HCT116 (cell line): ENCODE measurements around the gene CDC42EP4. TPM values are rescaled to one million over a fixed set of nuclear protein-coding genes. Genes with fewer than 3 reads are reported as not detected.

Experiments
- ATAC-seq: fragments of 200-7000 bp; cut with Tn5 transposase; 2 replicates; pipeline ENCODE4 v1.9.1; 2020; ENCODE audit warnings: mild to moderate bottlenecking, moderate library complexity
- BruUV-seq: library from RNA; stranded (reverse); fragments of 400-500 nt; replicated peaks from 2 replicates; lab custom pipeline; 2021; lab: Mats Ljungman, UMichigan
- CTCF ChIA-PET: fragments of 300-600 bp; sonication (Branson Sonifier 250); formaldehyde crosslinking; loops from one replicate; lab custom pipeline; 2021; ENCODE audit warnings: antibody characterized with exemption; lab: Charles Lee
- POLR2A ChIA-PET: fragments of 300-600, 350-600 bp; sonication (Branson Sonifier 250); formaldehyde crosslinking; loops from one replicate; lab custom pipeline; 2021; ENCODE audit warnings: antibody characterized with exemption; lab: Charles Lee
- RAD21 ChIA-PET, 2 experiments: fragments of 300-600 bp; sonication (Branson Sonifier 250); formaldehyde crosslinking; loops; one replicate each; lab custom pipeline; 2023; ENCODE audit warnings: low total read pairs in 2 of 2; ENCODE audit not compliant: uncharacterized antibody in 2 of 2, unreplicated experiment in 2 of 2, low non-redundant PET in 1 of 2; lab: Charles Lee
- DNase-seq: peaks from one replicate; pipeline ENCODE4 v3.0.0-alpha.2; 2010; ENCODE audit warnings: low read depth, low spot score
- H2AFZ ChIP-seq: fragments of 200-600 bp; shearing (Covaris generic), sonication (generic); 2 replicates; pipeline ENCODE4 v1.6.1; 2017; ENCODE audit warnings: low read depth, mixed run types, mixed read lengths, antibody characterized with exemption, low read length; ENCODE audit not compliant: poor library complexity, severe bottlenecking
- H3K27ac ChIP-seq: 2 replicates; pipeline ENCODE4 v1.5.1; 2012; ENCODE audit warnings: low read depth, low read length
- H3K27me3 ChIP-seq: fragments of 200-600 bp; sonication (generic); 2 replicates; pipeline ENCODE4 v1.6.1; 2016; ENCODE audit warnings: mixed run types, low read length, mixed read lengths; ENCODE audit not compliant: insufficient read depth
- H3K36me3 ChIP-seq, 2 experiments: fragments of 200-500 bp in 1 of 2; fragments of 200-600 bp in 1 of 2; sonication (Bioruptor generic) in 1 of 2; sonication (generic) in 1 of 2; 2 replicates each; pipeline versions ENCODE4 v1.5.1 to v1.6.1; 2014 to 2016; ENCODE audit warnings: low read length in 2 of 2, inconsistent platforms in 1 of 2, mixed read lengths in 1 of 2, mixed run types in 1 of 2; ENCODE audit not compliant: insufficient read depth in 2 of 2, control insufficient read depth in 1 of 2
- H3K4me1 ChIP-seq, 2 experiments: fragments of 200-600 bp in 1 of 2; sonication (generic) in 1 of 2; 2 replicates each; pipeline versions ENCODE4 v1.5.1 to v1.6.1; 2012 to 2017; ENCODE audit warnings: low read length in 2 of 2, inconsistent platforms in 1 of 2, mild to moderate bottlenecking in 1 of 2, mixed read lengths in 1 of 2, mixed run types in 1 of 2, moderate library complexity in 1 of 2; ENCODE audit not compliant: insufficient read depth in 2 of 2, control insufficient read depth in 1 of 2
- H3K4me2 ChIP-seq: fragments of 200-600 bp; sonication (generic); 2 replicates; pipeline ENCODE4 v1.6.1; 2017; ENCODE audit warnings: mixed run types, low read length, mixed read lengths
- H3K4me3 ChIP-seq, 2 experiments: fragments of 200-600 bp in 1 of 2; sonication (generic) in 1 of 2; replicated peaks in 1 of 2; 2 replicates each; pipeline ENCODE4 v1.5.1; 2011 to 2016; ENCODE audit warnings: low read length in 2 of 2, control low read depth in 1 of 2, low read depth in 1 of 2, mild to moderate bottlenecking in 1 of 2, mixed read lengths in 1 of 2, mixed run types in 1 of 2
- H3K79me2 ChIP-seq: fragments of 200-600 bp; sonication (generic); 2 replicates; pipeline ENCODE4 v1.6.1; 2017; ENCODE audit warnings: mild to moderate bottlenecking, mixed run types, low read length, moderate library complexity, mixed read lengths; ENCODE audit not compliant: insufficient read depth
- H3K9ac ChIP-seq: fragments of 200-600 bp; sonication (generic); 2 replicates; pipeline ENCODE4 v1.6.1; 2016; ENCODE audit warnings: low read length, mixed read lengths
- H3K9me2 ChIP-seq: fragments of 200-600 bp; sonication (generic), shearing (Covaris generic); 2 replicates; pipeline ENCODE4 v1.6.1; 2017; ENCODE audit warnings: mixed run types, mild to moderate bottlenecking, moderate library complexity; ENCODE audit not compliant: insufficient read depth
- H3K9me3 ChIP-seq, 2 experiments: fragments of 200-500 bp in 1 of 2; fragments of 200-600 bp in 1 of 2; sonication (Bioruptor generic) in 1 of 2; sonication (generic) in 1 of 2; 2 replicates each; pipeline ENCODE4 v1.6.1; 2014 to 2017; ENCODE audit warnings: low read length in 2 of 2, mixed read lengths in 2 of 2, inconsistent platforms in 1 of 2, low read depth in 1 of 2, mild to moderate bottlenecking in 1 of 2, mixed run types in 1 of 2, moderate library complexity in 1 of 2; ENCODE audit not compliant: control insufficient read depth in 1 of 2, insufficient read depth in 1 of 2
- H4K20me1 ChIP-seq: fragments of 200-600 bp; sonication (generic), shearing (Covaris generic); 2 replicates; pipeline ENCODE4 v1.6.1; 2017; ENCODE audit warnings: mixed run types, mild to moderate bottlenecking, moderate library complexity; ENCODE audit not compliant: insufficient read depth
- CBX3 ChIP-seq: IDR thresholded peaks from 2 replicates; pipeline ENCODE4 v1.6.1; 2012; ENCODE audit warnings: low read depth
- CEBPB ChIP-seq: IDR thresholded peaks from 2 replicates; pipeline ENCODE4 v1.6.1; 2012; ENCODE audit warnings: low read depth
- CTCF ChIP-seq, 3 experiments: fragments of 200-600 bp in 1 of 3; sonication (generic) in 1 of 3; IDR thresholded peaks in 2 of 3; conservative IDR thresholded peaks in 1 of 3; 2 replicates each; pipeline ENCODE4 v1.5.1; 2012 to 2017; ENCODE audit warnings: low read depth in 2 of 3, low read length in 2 of 3, antibody characterized with exemption in 1 of 3, borderline replicate concordance in 1 of 3, control low read depth in 1 of 3, mild to moderate bottlenecking in 1 of 3, mixed read lengths in 1 of 3, mixed run types in 1 of 3, moderate library complexity in 1 of 3; ENCODE audit not compliant: insufficient read depth in 1 of 3
- EGR1 ChIP-seq: IDR thresholded peaks from 2 replicates; pipeline ENCODE4 v1.6.1; 2012; ENCODE audit warnings: low read depth
- ELF1 ChIP-seq: IDR thresholded peaks from 2 replicates; pipeline ENCODE4 v1.6.1; 2012; ENCODE audit warnings: low read depth, borderline replicate concordance
- EZH2 ChIP-seq: fragments of 200-600 bp; sonication (generic); IDR thresholded peaks from 2 replicates; pipeline ENCODE4 v1.6.1; 2017; ENCODE audit warnings: antibody characterized with exemption, mixed run types
- EZH2phosphoT487 ChIP-seq: fragments of 200-600 bp; IDR thresholded peaks from 2 replicates; pipeline ENCODE4 v1.6.1; 2018; ENCODE audit warnings: antibody characterized with exemption, borderline replicate concordance
- FOSL1 ChIP-seq: IDR thresholded peaks from 2 replicates; pipeline ENCODE4 v1.6.1; 2012; ENCODE audit warnings: low read depth
- MAX ChIP-seq: IDR thresholded peaks from 2 replicates; pipeline ENCODE4 v1.6.1; 2012
- POLR2A ChIP-seq: IDR thresholded peaks from 2 replicates; pipeline ENCODE4 v1.7.0; 2011; ENCODE audit warnings: borderline replicate concordance; ENCODE audit not compliant: insufficient read depth, insufficient read length; ENCODE audit errors: extremely low read depth
- POLR2AphosphoS5 ChIP-seq: IDR thresholded peaks from 2 replicates; pipeline ENCODE4 v1.6.1; 2011; ENCODE audit warnings: mild to moderate bottlenecking, low read depth, low read length, moderate library complexity
- RAD21 ChIP-seq: IDR thresholded peaks from 2 replicates; pipeline ENCODE4 v1.6.1; 2012; ENCODE audit warnings: low read depth, mild to moderate bottlenecking
- YY1 ChIP-seq: IDR thresholded peaks from 2 replicates; pipeline ENCODE4 v1.6.1; 2011; ENCODE audit warnings: low read length, low read depth, moderate library complexity, mild to moderate bottlenecking; ENCODE audit not compliant: insufficient replicate concordance; ENCODE audit errors: extremely low read depth
- ZBTB33 ChIP-seq: IDR thresholded peaks from 2 replicates; pipeline ENCODE4 v1.6.1; 2011; ENCODE audit warnings: mild to moderate bottlenecking, low read length, moderate library complexity; ENCODE audit not compliant: insufficient replicate concordance; ENCODE audit errors: extremely low read depth
- ZFX ChIP-seq: fragments of 450-650 bp; IDR thresholded peaks from 2 replicates; pipeline ENCODE4 v1.6.1; 2017
- ZNF274 ChIP-seq: fragments of 200-500 bp; sonication (Bioruptor generic); IDR thresholded peaks from 2 replicates; pipeline ENCODE4 v1.6.1; 2014; ENCODE audit warnings: mild to moderate bottlenecking, low read depth, low read length, inconsistent platforms
- intact Hi-C: fragments of 100-400 bp; cut with micrococcal nuclease; formaldehyde crosslinking; loops from 2 replicates; pipeline ENCODE4 v1.10.0; 2022
- total RNA-seq: library from RNA; stranded (reverse); gene quantifications from one replicate; pipeline ENCODE4 v1.2.1, GENCODE V29; 2021; ENCODE audit not compliant: unreplicated experiment
- TF ChIP-seq, protein P1 (sequence below): IDR thresholded peaks from 2 replicates; pipeline ENCODE4 v1.6.1; 2012; ENCODE audit warnings: low read depth
- TF ChIP-seq, protein P2 (sequence below): IDR thresholded peaks from 2 replicates; pipeline ENCODE4 v1.6.1; 2012

CDC42EP4 gene
- total RNA-seq, 1 experiment from 2014 or later: 54.9 TPM

- Histone ChIP-seq H4K20me1 (no peaks in the 10 kb centered on the region), H3K79me2 (no peaks in the 10 kb centered on the region), H3K4me2 (no peak overlapping the region), H3K9ac (no peak overlapping the region), H2AFZ (no peak overlapping the region), H3K27ac (no peak overlapping the region), H3K9me3 (no peaks in the 10 kb centered on the region), H3K9me2 (no peaks in the 10 kb centered on the region), H3K4me3 (no peak overlapping the region), H3K27me3 (no peaks in the 10 kb centered on the region), H3K36me3 (no peaks in the 10 kb centered on the region), H3K4me1 (peaks cover 2 to 11% of the 10 kb centered on the region in 2 experiments; a peak in 2 of 4 replicates)
- RAD21 ChIA-PET: no interaction called here
- intact Hi-C loops: no loop called here
- no peak for TF ChIP-seq FOSL1
- no peak for TF ChIP-seq CBX3
- TF ChIP-seq POLR2AphosphoS5: no peak
- no peak for TF ChIP-seq CEBPB
- no peak for TF ChIP-seq RAD21
- TF ChIP-seq, protein P1, sequence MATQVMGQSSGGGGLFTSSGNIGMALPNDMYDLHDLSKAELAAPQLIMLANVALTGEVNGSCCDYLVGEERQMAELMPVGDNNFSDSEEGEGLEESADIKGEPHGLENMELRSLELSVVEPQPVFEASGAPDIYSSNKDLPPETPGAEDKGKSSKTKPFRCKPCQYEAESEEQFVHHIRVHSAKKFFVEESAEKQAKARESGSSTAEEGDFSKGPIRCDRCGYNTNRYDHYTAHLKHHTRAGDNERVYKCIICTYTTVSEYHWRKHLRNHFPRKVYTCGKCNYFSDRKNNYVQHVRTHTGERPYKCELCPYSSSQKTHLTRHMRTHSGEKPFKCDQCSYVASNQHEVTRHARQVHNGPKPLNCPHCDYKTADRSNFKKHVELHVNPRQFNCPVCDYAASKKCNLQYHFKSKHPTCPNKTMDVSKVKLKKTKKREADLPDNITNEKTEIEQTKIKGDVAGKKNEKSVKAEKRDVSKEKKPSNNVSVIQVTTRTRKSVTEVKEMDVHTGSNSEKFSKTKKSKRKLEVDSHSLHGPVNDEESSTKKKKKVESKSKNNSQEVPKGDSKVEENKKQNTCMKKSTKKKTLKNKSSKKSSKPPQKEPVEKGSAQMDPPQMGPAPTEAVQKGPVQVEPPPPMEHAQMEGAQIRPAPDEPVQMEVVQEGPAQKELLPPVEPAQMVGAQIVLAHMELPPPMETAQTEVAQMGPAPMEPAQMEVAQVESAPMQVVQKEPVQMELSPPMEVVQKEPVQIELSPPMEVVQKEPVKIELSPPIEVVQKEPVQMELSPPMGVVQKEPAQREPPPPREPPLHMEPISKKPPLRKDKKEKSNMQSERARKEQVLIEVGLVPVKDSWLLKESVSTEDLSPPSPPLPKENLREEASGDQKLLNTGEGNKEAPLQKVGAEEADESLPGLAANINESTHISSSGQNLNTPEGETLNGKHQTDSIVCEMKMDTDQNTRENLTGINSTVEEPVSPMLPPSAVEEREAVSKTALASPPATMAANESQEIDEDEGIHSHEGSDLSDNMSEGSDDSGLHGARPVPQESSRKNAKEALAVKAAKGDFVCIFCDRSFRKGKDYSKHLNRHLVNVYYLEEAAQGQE: no peak
- TF ChIP-seq YY1: no peak
- TF ChIP-seq EZH2: no peak
- TF ChIP-seq EZH2phosphoT487: no peak
- TF ChIP-seq POLR2A: no peak
- no peak for TF ChIP-seq ELF1
- TF ChIP-seq MAX: no peak
- TF ChIP-seq ZNF274: no peak
- TF ChIP-seq, protein P2, sequence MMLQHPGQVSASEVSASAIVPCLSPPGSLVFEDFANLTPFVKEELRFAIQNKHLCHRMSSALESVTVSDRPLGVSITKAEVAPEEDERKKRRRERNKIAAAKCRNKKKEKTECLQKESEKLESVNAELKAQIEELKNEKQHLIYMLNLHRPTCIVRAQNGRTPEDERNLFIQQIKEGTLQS: no peak
- TF ChIP-seq ZBTB33: no peak
- TF ChIP-seq CTCF (IDR thresholded peaks at IDR 0.05 in 2 of 3, conservative IDR thresholded peaks at IDR 0.05 in 1 of 3; ENCODE audit: borderline replicate concordance in 1 of 3, insufficient read depth in 1 of 3, low read depth in 2 of 3, low read length in 2 of 3): no peak
- TF ChIP-seq ZFX: no peak
- TF ChIP-seq EGR1: no peak
- POLR2A ChIA-PET: no interaction called here
- CTCF ChIA-PET: no interaction called here
- ATAC-seq: no peak
- BruUV-seq: no TSS peak
- no peak for DNase-seq
Measured at GRCh38 chr17:73269791-73270190, 42.0 kb downstream of the CDC42EP4 start.
